ENCODE results near the gene HELZ2.

HELZ2 gene

DNA sequence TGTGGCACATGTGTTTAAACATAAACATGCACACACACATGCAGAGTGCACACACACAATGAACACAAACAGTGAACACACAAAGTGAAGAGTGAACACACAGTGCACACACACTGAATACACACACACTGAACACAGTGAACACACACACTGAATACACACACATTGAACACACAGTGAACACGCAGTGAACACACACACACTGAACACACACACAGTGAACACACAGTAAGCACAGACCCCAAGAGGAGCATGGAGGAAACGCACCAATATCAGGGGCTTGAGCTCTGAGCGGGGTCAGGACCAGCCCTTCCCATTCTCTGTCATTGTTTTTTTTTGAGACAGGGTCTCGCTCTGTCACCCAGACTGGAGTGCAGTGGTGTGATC, 17.1 kb upstream of the HELZ2 start:
- TF ChIP-seq, protein P1, sequence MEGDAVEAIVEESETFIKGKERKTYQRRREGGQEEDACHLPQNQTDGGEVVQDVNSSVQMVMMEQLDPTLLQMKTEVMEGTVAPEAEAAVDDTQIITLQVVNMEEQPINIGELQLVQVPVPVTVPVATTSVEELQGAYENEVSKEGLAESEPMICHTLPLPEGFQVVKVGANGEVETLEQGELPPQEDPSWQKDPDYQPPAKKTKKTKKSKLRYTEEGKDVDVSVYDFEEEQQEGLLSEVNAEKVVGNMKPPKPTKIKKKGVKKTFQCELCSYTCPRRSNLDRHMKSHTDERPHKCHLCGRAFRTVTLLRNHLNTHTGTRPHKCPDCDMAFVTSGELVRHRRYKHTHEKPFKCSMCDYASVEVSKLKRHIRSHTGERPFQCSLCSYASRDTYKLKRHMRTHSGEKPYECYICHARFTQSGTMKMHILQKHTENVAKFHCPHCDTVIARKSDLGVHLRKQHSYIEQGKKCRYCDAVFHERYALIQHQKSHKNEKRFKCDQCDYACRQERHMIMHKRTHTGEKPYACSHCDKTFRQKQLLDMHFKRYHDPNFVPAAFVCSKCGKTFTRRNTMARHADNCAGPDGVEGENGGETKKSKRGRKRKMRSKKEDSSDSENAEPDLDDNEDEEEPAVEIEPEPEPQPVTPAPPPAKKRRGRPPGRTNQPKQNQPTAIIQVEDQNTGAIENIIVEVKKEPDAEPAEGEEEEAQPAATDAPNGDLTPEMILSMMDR (IDR thresholded peaks at IDR 0.05; ENCODE audit: control insufficient read depth, extremely low read depth, insufficient read depth), result no peak
- DNase-seq (ENCODE audit: low read depth), result no peak
- H3K4me3 ChIP-seq (ENCODE audit: low read depth, low read length), result no peak overlapping the region

DNA sequence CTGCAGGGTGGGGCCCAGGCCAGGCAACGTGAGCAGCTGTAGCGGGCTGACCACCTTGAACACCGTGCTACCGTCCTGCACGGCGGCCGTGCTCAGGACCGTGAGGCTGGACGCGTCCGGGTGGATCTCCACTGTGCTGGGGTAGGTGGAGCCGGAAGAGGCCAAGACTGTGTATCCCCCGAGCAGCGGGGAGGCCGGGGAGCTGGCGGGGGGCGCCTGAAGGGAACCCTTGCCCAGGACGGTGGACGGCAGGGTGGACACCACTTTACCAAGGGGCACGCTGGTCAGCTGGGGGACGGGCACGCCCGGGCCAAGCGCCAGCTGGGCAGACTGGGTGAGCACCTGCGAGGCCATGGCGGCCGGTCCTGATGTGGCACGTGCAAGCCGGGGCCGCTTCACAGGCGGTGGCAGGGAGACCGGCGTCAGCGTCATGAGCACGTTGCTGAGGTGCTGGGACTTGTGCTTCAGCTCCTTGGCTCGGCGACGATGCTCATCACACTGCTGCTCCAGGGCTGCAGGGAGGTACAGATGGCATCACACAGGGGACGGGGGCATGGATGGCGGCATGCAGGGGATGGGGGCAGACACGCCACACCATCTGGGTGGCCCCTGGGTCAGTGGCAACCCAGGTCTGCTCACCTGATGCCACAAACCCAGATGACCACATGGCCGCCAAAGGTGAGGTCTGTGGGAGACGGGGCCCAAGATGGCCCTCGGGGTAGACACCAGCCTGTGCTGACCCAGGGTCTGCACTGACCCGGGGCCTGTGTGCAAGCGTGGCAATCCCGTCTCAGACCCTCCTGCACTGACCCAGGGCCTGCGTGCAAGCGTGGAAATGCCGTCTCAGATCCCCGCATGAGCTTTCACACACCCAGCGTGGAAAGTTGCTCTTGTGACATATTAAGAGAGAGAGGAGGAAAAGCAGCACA, 16.4 kb upstream of the HELZ2 start:
- no peak for DNase-seq (ENCODE audit: low read depth)
- TF ChIP-seq, protein P1 (IDR thresholded peaks at IDR 0.05; ENCODE audit: control insufficient read depth, extremely low read depth, insufficient read depth), result no peak
- peak overlapping the region; percentile 56 for H3K4me3 ChIP-seq (ENCODE audit: low read depth, low read length)

DNA sequence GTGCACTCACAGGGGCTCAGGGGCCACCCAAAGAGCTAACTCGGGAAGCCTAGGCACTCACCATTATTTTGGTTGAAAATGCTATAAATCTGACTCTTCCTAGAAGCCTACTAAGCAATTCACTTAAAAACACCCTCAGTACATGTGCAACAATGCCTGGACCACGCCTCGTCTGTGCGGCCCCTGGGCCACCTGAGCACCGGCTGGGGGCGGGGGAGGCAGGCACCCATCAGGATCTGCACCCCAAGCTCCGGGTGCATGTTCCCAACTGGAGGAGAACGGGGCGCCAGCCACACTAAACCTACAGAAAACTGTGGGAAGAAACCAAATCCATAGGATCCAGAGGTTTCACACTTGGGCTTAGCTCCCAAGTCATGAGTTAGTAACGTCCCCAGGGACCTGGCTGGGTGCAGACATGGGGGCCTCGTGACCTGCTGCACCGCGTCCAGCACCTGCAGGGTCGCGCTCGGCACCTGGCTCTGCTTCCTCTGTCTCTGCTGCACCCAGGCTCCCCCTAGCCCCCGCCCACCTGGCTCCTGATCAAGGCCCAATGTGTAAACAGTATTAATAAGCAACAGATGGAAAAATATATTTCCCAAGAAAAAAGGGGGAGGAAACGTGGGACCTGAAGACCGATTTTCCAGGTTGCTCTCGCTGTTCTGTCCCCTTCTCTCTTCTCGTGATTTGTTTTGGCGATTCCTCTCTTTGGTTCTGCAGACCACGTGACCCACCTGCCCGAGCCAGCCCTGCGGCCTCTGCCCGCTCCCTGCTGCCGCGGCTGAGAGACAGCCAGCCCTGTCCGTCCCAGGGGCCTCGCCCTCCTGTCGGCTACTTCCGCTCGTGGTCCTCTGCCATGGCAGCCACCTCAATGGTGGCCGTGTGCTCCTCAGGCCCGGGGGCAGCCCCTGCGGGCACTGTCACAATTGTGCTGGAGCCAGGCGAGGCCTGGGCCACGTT, 15.5 kb upstream of the HELZ2 start:
- H3K4me3 ChIP-seq (ENCODE audit: low read depth, low read length), result peak overlapping the region; percentile 56
- peak; percentile 88 for DNase-seq (ENCODE audit: low read depth)
- TF ChIP-seq, protein P1 (IDR thresholded peaks at IDR 0.05; ENCODE audit: control insufficient read depth, extremely low read depth, insufficient read depth), result no peak

DNA sequence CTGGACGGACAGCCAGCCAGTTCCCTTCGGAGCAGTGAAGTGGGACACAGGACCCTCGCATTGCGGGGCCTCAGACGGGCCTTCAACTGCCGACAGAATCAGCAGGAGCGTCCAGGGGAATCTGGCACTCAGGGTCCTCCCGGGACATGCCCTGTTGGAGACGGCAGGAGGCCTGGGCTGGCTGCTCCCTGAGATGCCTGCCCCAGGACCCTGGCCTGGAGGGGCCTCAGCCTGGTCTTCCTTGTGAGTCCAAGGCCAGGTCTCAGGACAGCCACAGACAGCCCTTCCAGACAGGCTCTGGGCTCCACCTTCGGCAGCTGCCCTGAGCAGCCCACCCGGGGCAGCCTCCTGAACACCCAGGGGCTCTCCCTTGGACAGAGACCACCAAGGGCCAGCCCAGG, 14.6 kb upstream of the HELZ2 start:
- TF ChIP-seq, protein P1 (IDR thresholded peaks at IDR 0.05; ENCODE audit: control insufficient read depth, extremely low read depth, insufficient read depth), result no peak
- H3K4me3 ChIP-seq (ENCODE audit: low read depth, low read length), result no peak overlapping the region
- no peak for DNase-seq (ENCODE audit: low read depth)

DNA sequence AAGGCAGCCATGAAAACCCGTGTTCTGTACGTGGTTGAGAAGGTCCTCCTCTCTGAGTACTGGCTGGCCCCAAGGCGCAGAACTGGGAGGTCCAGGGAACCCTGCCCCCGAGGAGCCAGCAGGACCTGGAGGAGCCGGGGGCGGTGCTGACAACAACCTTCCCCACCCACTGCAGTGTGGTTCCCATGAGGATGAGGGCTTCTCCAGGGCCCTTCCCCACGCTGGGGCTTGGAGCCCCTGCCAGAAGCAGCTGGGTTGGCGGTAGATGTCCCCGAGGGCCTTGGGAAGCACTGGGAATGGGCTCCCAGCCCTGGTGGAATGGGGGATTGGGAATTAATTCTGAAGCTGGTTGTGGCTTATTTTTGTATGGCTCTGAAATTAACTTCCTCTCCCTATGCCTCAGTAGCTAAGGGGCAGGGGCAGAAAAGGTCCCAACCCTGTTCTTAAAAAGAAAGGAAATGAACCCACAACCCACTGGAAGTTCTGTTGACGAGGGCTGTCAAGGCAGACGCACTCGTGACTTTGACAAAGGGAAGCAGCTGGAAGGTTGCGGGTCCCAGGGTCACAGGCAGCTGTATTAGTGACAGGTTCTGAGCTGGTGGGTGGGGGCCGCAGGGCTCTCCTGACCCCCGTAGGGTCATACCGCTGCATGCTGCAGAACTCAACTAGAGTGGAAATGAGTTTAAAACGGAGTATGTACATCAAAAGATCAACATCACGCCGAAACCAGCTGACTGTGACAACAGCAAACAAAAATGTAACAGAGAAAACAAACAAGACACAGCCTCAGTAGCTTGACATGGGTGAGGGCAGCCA, 13.9 kb upstream of the HELZ2 start:
- TF ChIP-seq, protein P1 (IDR thresholded peaks at IDR 0.05; ENCODE audit: control insufficient read depth, extremely low read depth, insufficient read depth), result no peak
- DNase-seq (ENCODE audit: low read depth), result peak; percentile 68
- no peak overlapping the region for H3K4me3 ChIP-seq (ENCODE audit: low read depth, low read length)

DNA sequence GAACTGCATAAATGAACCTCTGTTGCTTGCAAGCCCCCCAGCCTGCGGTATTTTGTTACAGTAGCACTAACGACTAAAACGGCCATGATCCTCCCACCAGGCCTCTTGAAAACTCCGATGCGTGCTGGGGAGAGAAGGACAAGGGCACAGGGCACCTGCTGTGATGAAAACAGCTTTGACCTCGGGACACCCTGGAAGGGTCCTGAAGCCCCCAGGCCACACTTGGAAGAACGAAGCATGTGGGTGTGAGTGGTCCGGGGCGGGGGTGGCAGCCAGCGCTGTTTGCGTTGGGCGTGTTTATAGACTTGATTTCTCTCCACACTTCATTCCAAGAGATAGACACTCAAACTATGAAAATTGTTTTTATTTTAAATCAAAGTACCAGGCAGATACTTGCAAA, 13.2 kb upstream of the HELZ2 start:
- H3K4me3 ChIP-seq (ENCODE audit: low read depth, low read length), result no peak overlapping the region
- TF ChIP-seq, protein P1 (IDR thresholded peaks at IDR 0.05; ENCODE audit: control insufficient read depth, extremely low read depth, insufficient read depth), result no peak
- DNase-seq (ENCODE audit: low read depth), result no peak
